H9 (cell line): ENCODE measurements around the gene CUBN. TPM values are rescaled to one million over a fixed set of nuclear protein-coding genes. Genes with fewer than 3 reads are reported as not detected.

ENCODE experiments used
- DNase-seq: peaks from one replicate; pipeline ENCODE4 v3.0.0-alpha.2; 2017
- H2AFZ ChIP-seq: one replicate; pipeline ENCODE4 v1.6.1; 2013; ENCODE audit warnings: mild to moderate bottlenecking, low read length, control low read depth, moderate library complexity
- H2AK5ac ChIP-seq: 2 replicates; pipeline ENCODE4 v1.6.1; 2013; ENCODE audit warnings: low read length, control low read depth, mixed read lengths; ENCODE audit not compliant: insufficient read length
- H2BK120ac ChIP-seq: one replicate; pipeline ENCODE4 v1.6.1; 2013; ENCODE audit warnings: low read depth, mild to moderate bottlenecking, low read length, control low read depth, inconsistent platforms; ENCODE audit not compliant: poor library complexity, severe bottlenecking
- H2BK12ac ChIP-seq: 2 replicates; pipeline ENCODE4 v1.6.1; 2013; ENCODE audit warnings: low read length, control low read depth, mixed read lengths, low read depth; ENCODE audit not compliant: insufficient read length
- H2BK15ac ChIP-seq: 2 replicates; pipeline ENCODE4 v1.6.1; 2013; ENCODE audit warnings: low read depth, low read length, control low read depth
- H2BK20ac ChIP-seq: one replicate; pipeline ENCODE4 v1.6.1; 2013; ENCODE audit warnings: low read depth, mild to moderate bottlenecking, low read length, control low read depth, inconsistent platforms; ENCODE audit not compliant: poor library complexity, severe bottlenecking
- H2BK5ac ChIP-seq: 2 replicates; pipeline ENCODE4 v1.6.1; 2013; ENCODE audit warnings: low read length, control low read depth, mixed read lengths; ENCODE audit not compliant: insufficient read length
- H3K14ac ChIP-seq: 2 replicates; pipeline ENCODE4 v1.6.1; 2013; ENCODE audit warnings: low read length, control low read depth; ENCODE audit not compliant: insufficient read depth
- H3K18ac ChIP-seq: 2 replicates; pipeline ENCODE4 v1.6.1; 2013; ENCODE audit warnings: low read depth, mild to moderate bottlenecking, mixed read lengths, low read length, control low read depth; ENCODE audit not compliant: insufficient read length
- H3K23ac ChIP-seq: 2 replicates; pipeline ENCODE4 v1.6.1; 2013; ENCODE audit warnings: low read length, control low read depth, mixed read lengths, low read depth; ENCODE audit not compliant: insufficient read length
- H3K23me2 ChIP-seq: 2 replicates; pipeline ENCODE4 v1.6.1; 2013; ENCODE audit warnings: low read depth, mild to moderate bottlenecking, mixed read lengths, low read length, control low read depth; ENCODE audit not compliant: insufficient read length, poor library complexity, severe bottlenecking
- H3K27ac ChIP-seq: 2 replicates; pipeline ENCODE4 v1.5.1; 2013; ENCODE audit warnings: low read length, control low read depth, mixed read lengths, low read depth; ENCODE audit not compliant: insufficient read length
- H3K27me3 ChIP-seq: 2 replicates; pipeline ENCODE4 v1.6.1; 2013; ENCODE audit warnings: low read length, control low read depth, inconsistent platforms; ENCODE audit not compliant: insufficient read depth
- H3K4ac ChIP-seq: 2 replicates; pipeline ENCODE4 v1.6.1; 2013; ENCODE audit warnings: low read depth, mild to moderate bottlenecking, control low read depth, inconsistent platforms, low read length, moderate library complexity
- H3K4me1 ChIP-seq: 2 replicates; pipeline ENCODE4 v1.6.1; 2013; ENCODE audit warnings: low read length, control low read depth, inconsistent platforms; ENCODE audit not compliant: insufficient read depth
- H3K4me2 ChIP-seq: 2 replicates; pipeline ENCODE4 v1.6.1; 2013; ENCODE audit warnings: low read length, control low read depth, mixed read lengths; ENCODE audit not compliant: insufficient read length, insufficient read depth
- H3K56ac ChIP-seq: 2 replicates; pipeline ENCODE4 v1.6.1; 2013; ENCODE audit warnings: low read depth, mild to moderate bottlenecking, mixed read lengths, low read length, control low read depth; ENCODE audit not compliant: insufficient read length
- H3K79me1 ChIP-seq: 2 replicates; pipeline ENCODE4 v1.6.1; 2013; ENCODE audit warnings: low read depth, mild to moderate bottlenecking, moderate library complexity, low read length, control low read depth, inconsistent platforms; ENCODE audit not compliant: insufficient read depth, poor library complexity, severe bottlenecking
- H3K79me2 ChIP-seq: 2 replicates; pipeline ENCODE4 v1.6.1; 2013; ENCODE audit warnings: low read length, control low read depth, inconsistent platforms; ENCODE audit not compliant: insufficient read depth
- H3K9ac ChIP-seq: 2 replicates; pipeline ENCODE4 v1.6.1; 2013; ENCODE audit warnings: low read length, control low read depth, mixed read lengths; ENCODE audit not compliant: insufficient read length; ENCODE audit errors: extremely low read depth
- H3K9me3 ChIP-seq: one replicate; pipeline ENCODE4 v1.6.1; 2013; ENCODE audit warnings: low read depth, low read length, inconsistent platforms; ENCODE audit not compliant: control insufficient read depth
- H3T11ph ChIP-seq: one replicate; pipeline ENCODE4 v1.6.1; 2013; ENCODE audit warnings: mild to moderate bottlenecking, low read length, control low read depth, inconsistent platforms
- H4K20me1 ChIP-seq: one replicate; pipeline ENCODE4 v1.6.1; 2013; ENCODE audit not compliant: control insufficient read depth, insufficient read length, insufficient read depth
- H4K5ac ChIP-seq: 2 replicates; pipeline ENCODE4 v1.6.1; 2013; ENCODE audit warnings: low read depth, mild to moderate bottlenecking, mixed read lengths, low read length, control low read depth; ENCODE audit not compliant: insufficient read length
- H4K8ac ChIP-seq: replicated peaks from 2 replicates; pipeline ENCODE4 v1.6.1; 2013; ENCODE audit warnings: low read length, control low read depth, mixed read lengths, low read depth; ENCODE audit not compliant: insufficient read length
- H4K91ac ChIP-seq: 2 replicates; pipeline ENCODE4 v1.6.1; 2013; ENCODE audit warnings: low read depth, mild to moderate bottlenecking, moderate library complexity, mixed read lengths, low read length, control low read depth; ENCODE audit not compliant: insufficient read length
- H3K27ac Mint-ChIP-seq, 3 experiments: 2 replicates in 2 of 3; 3 replicates in 1 of 3; pipeline ENCODE4 v1.8.0; 2020 to 2021; ENCODE audit warnings: mixed read lengths in 3 of 3, mild to moderate bottlenecking in 1 of 3, moderate library complexity in 1 of 3
- H3K27me3 Mint-ChIP-seq: 2 replicates; pipeline ENCODE4 v1.8.0; 2021; ENCODE audit warnings: low read depth, mild to moderate bottlenecking, moderate library complexity, mixed read lengths
- H3K36me3 Mint-ChIP-seq, 3 experiments: 2 replicates in 2 of 3; 3 replicates in 1 of 3; pipeline ENCODE4 v1.8.0; 2020 to 2021; ENCODE audit warnings: low read depth in 3 of 3, mixed read lengths in 3 of 3; ENCODE audit not compliant: insufficient read depth in 1 of 3
- H3K4me1 Mint-ChIP-seq, 2 experiments: 2 replicates each; pipeline ENCODE4 v1.8.0; 2020; ENCODE audit warnings: mixed read lengths in 2 of 2
- H3K4me3 Mint-ChIP-seq, 2 experiments: 2 replicates in 1 of 2; 3 replicates in 1 of 2; pipeline ENCODE4 v1.8.0; 2020 to 2021; ENCODE audit warnings: mild to moderate bottlenecking in 2 of 2, mixed read lengths in 2 of 2, moderate library complexity in 1 of 2
- H3K9me3 Mint-ChIP-seq, 2 experiments: 2 replicates in 1 of 2; 3 replicates in 1 of 2; pipeline ENCODE4 v1.8.0; 2020; ENCODE audit warnings: mild to moderate bottlenecking in 2 of 2, mixed read lengths in 2 of 2, moderate library complexity in 1 of 2
- CTCF ChIP-seq: fragments of 200-600 bp; sonication (generic); conservative IDR thresholded peaks from 3 replicates; pipeline ENCODE4 v1.8.0; 2021; ENCODE audit warnings: antibody characterized with exemption, mild to moderate bottlenecking
- WGBS: extraction: QIAGEN DNeasy Blood & Tissue Kit; methylation state at CpG from one replicate; pipeline ENCODE4 v1.1.7; 2013; ENCODE audit warnings: missing lambda C conversion rate, low lambda C conversion rate, mixed read lengths; ENCODE audit not compliant: insufficient read length; ENCODE audit errors: extremely low coverage; 5-methylcytosine and 5-hydroxymethylcytosine counted together
- total RNA-seq: library from RNA; stranded (reverse); gene quantifications from 2 replicates; pipeline ENCODE4 v1.2.1, GENCODE V29; 2021

The CUBN gene
- total RNA-seq, 1 experiment from 2014 or later = 0.26 TPM

GRCh38 chr10:16941067-16941466 lies 188.5 kb downstream of the CUBN start:
- Mint-ChIP-seq H3K36me3 (no peaks in the 10 kb centered on the region), H3K4me3 (no peak overlapping the region), H3K27me3 (no peaks in the 10 kb centered on the region; the same call in 1 of the 2 replicates), H3K27ac (no peak overlapping the region), H3K9me3 (no peaks in the 10 kb centered on the region), H3K4me1 (peaks cover 6 to 10% of the 10 kb centered on the region in 2 experiments)
- Histone ChIP-seq H2AK5ac (no peak overlapping the region), H3K23ac (no peak overlapping the region), H3K56ac (no peak overlapping the region), H3K27me3 (no peaks in the 10 kb centered on the region), H2BK120ac (no peak overlapping the region), H4K91ac (no peak overlapping the region), H2AFZ (no peak overlapping the region), H4K5ac (no peak overlapping the region), H3K4me2 (no peak overlapping the region), H3K27ac (no peak overlapping the region), H3K9me3 (no peaks in the 10 kb centered on the region), H4K8ac (no peak overlapping the region), H2BK5ac (no peak overlapping the region), H3K9ac (no peak overlapping the region), H3K14ac (no peak overlapping the region), H3K23me2 (no peaks in the 10 kb centered on the region), H3T11ph (no peak overlapping the region), H3K79me1 (no peaks in the 10 kb centered on the region), H2BK15ac (no peak overlapping the region), H3K4ac (no peak overlapping the region), H3K4me1 (no peaks in the 10 kb centered on the region), H3K79me2 (no peaks in the 10 kb centered on the region), H2BK20ac (no peak overlapping the region), H2BK12ac (no peak overlapping the region), H4K20me1 (no peaks in the 10 kb centered on the region), H3K18ac (no peak overlapping the region)
- no peak for TF ChIP-seq CTCF
- no peak for DNase-seq
- no CpG with 5 or more reads among the region's 3 CpGs for WGBS
